B cell (primary cell): Measurements from ENCODE around the gene ELL3. TPM values are rescaled to one million over a fixed set of nuclear protein-coding genes. Genes with fewer than 3 reads are reported as not detected.

Source experiments
- ATAC-seq: fragments of 200-7000 bp; cut with Tn5 transposase; one replicate; pipeline ENCODE4 v1.10.0; 2021; ENCODE audit warnings: low read depth, mild to moderate bottlenecking, moderate number of reproducible peaks, moderate library complexity
- CTCF ChIA-PET: fragments of 350-600 bp; sonication (Branson Sonifier 250); formaldehyde crosslinking; loops from one replicate; lab custom pipeline; 2021; ENCODE audit warnings: antibody characterized with exemption, inconsistent platforms; lab: Charles Lee
- POLR2A ChIA-PET: fragments of 350-600 bp; sonication (Branson Sonifier 250); formaldehyde crosslinking; loops from one replicate; lab custom pipeline; 2021; ENCODE audit warnings: antibody characterized with exemption; lab: Charles Lee
- DNase-seq: peaks from one replicate; pipeline ENCODE4 v3.0.0; 2013
- H2AFZ ChIP-seq: 2 replicates; pipeline ENCODE4 v1.6.1; 2012; ENCODE audit warnings: mild to moderate bottlenecking, low read depth, low read length; ENCODE audit not compliant: insufficient read depth, poor library complexity, severe bottlenecking
- H3K27ac ChIP-seq, 2 donors: 1 replicate in 1 of 2; 2 replicates in 1 of 2; pipeline ENCODE4 v1.5.1; 2012 to 2013; ENCODE audit warnings: low read length in 2 of 2, mild to moderate bottlenecking in 2 of 2, moderate library complexity in 1 of 2
- H3K27me3 ChIP-seq, 4 experiments: fragments of 200-600 bp in 1 of 4; sonication (generic) in 1 of 4; replicated peaks in 1 of 4; 1 replicate in 2 of 4; 2 replicates in 2 of 4; pipeline versions ENCODE4 v1.6.1 to v1.7.0; 2013 to 2016; ENCODE audit warnings: low read length in 3 of 4, mild to moderate bottlenecking in 2 of 4, mixed read lengths in 1 of 4, moderate library complexity in 1 of 4; ENCODE audit not compliant: insufficient read depth in 4 of 4, control insufficient read depth in 3 of 4; ENCODE audit errors: control extremely low read depth in 1 of 4
- H3K36me3 ChIP-seq, 2 experiments: replicated peaks in 1 of 2; 1 replicate in 1 of 2; 2 replicates in 1 of 2; pipeline versions ENCODE4 v1.6.1 to v1.7.1; 2013; ENCODE audit warnings: low read length in 1 of 2; ENCODE audit not compliant: insufficient read depth in 2 of 2, control insufficient read depth in 1 of 2; ENCODE audit errors: control extremely low read depth in 1 of 2, extremely low read depth in 1 of 2
- H3K4me1 ChIP-seq, 2 donors: fragments of 200-600 bp in 1 of 2; sonication (generic) in 1 of 2; 1 replicate in 1 of 2; 2 replicates in 1 of 2; pipeline versions ENCODE4 v1.5.1 to v1.6.1; 2013 to 2017; ENCODE audit warnings: low read length in 2 of 2; ENCODE audit not compliant: control insufficient read depth in 2 of 2, insufficient read depth in 2 of 2
- H3K4me2 ChIP-seq: replicated peaks from 2 replicates; pipeline ENCODE3; 2012; ENCODE audit warnings: mild to moderate bottlenecking, low read depth, low read length; ENCODE audit not compliant: poor library complexity, severe bottlenecking
- H3K4me3 ChIP-seq, 5 experiments: fragments of 200-600 bp in 1 of 5; sonication (generic) in 1 of 5; 1 replicate in 3 of 5; 2 replicates in 2 of 5; pipeline versions ENCODE4 v1.5.1 to v1.7.0; 2011 to 2016; ENCODE audit warnings: low read length in 4 of 5, mild to moderate bottlenecking in 4 of 5, low read depth in 2 of 5, control low read depth in 1 of 5, moderate library complexity in 1 of 5; ENCODE audit not compliant: insufficient read depth in 1 of 5; ENCODE audit errors: control extremely low read depth in 1 of 5, extremely low read depth in 1 of 5
- H3K79me2 ChIP-seq: fragments of 200-600 bp; sonication (generic); one replicate; pipeline ENCODE4 v1.6.0; 2016; ENCODE audit warnings: low read length; ENCODE audit not compliant: control insufficient read depth, insufficient read depth
- H3K9ac ChIP-seq: fragments of 200-600 bp; sonication (generic); 2 replicates; pipeline ENCODE4 v1.6.1; 2017; ENCODE audit warnings: mild to moderate bottlenecking, low read length, moderate library complexity
- H3K9me3 ChIP-seq, 3 donors: one replicate each; pipeline versions ENCODE4 v1.6.1 to v1.7.1; 2013; ENCODE audit warnings: low read length in 2 of 3; ENCODE audit not compliant: control insufficient read depth in 2 of 3, insufficient read depth in 1 of 3; ENCODE audit errors: control extremely low read depth in 1 of 3
- H4K20me1 ChIP-seq: 2 replicates; pipeline ENCODE4 v1.6.0; 2012; ENCODE audit warnings: mild to moderate bottlenecking, low read length; ENCODE audit not compliant: insufficient read depth, control insufficient read depth, poor library complexity, severe bottlenecking
- H3K27ac Mint-ChIP-seq: one replicate; pipeline ENCODE4 v1.8.0; 2021; ENCODE audit warnings: mixed read lengths
- H3K27me3 Mint-ChIP-seq: one replicate; pipeline ENCODE4 v1.8.0; 2021; ENCODE audit warnings: mixed read lengths
- H3K4me1 Mint-ChIP-seq: one replicate; pipeline ENCODE4 v1.8.0; 2021; ENCODE audit warnings: mixed read lengths
- H3K4me3 Mint-ChIP-seq: one replicate; pipeline ENCODE4 v1.8.0; 2021; ENCODE audit warnings: mixed read lengths
- H3K9me3 Mint-ChIP-seq: one replicate; pipeline ENCODE4 v1.8.0; 2022; ENCODE audit warnings: mixed read lengths; ENCODE audit not compliant: insufficient read depth
- EZH2 ChIP-seq: IDR thresholded peaks from 2 replicates; pipeline ENCODE4 v1.6.1; 2012; ENCODE audit warnings: borderline replicate concordance, low read depth, mild to moderate bottlenecking, moderate library complexity, low read length; ENCODE audit not compliant: insufficient read depth, poor library complexity, severe bottlenecking
- WGBS: methylation state at CpG from one replicate; pipeline ENCODE4 v1.1.5; 2013; ENCODE audit warnings: missing lambda C conversion rate; ENCODE audit not compliant: insufficient coverage; 5-methylcytosine and 5-hydroxymethylcytosine counted together
- intact Hi-C: fragments of 100-400 bp; cut with micrococcal nuclease; formaldehyde crosslinking; loops from one replicate; pipeline ENCODE4 v1.10.0; 2022
- polyA plus RNA-seq: library from polyadenylated mRNA; depleted of rRNA; stranded (reverse); fragments of >200 nt; gene quantifications from 2 replicates; pipeline ENCODE4 v1.2.3, GENCODE V29; 2012
- total RNA-seq, 2 donors: library from RNA; stranded (reverse); fragments of 120-200 nt in 1 of 2; gene quantifications; 1 replicate in 1 of 2; 2 replicates in 1 of 2; pipeline versions ENCODE4 v1.2.3 to v1.2.4, GENCODE V29; 2013 to 2022
- TF ChIP-seq, protein P1 (sequence below): fragments of 200-600 bp; IDR thresholded peaks from one replicate; pipeline ENCODE4 v1.8.0; 2022; ENCODE audit warnings: antibody characterized with exemption, mild to moderate bottlenecking

ELL3 gene
- total and polyA plus RNA-seq, 2 donors (not counting 1 experiment from before 2014, with no cell fraction given) = 22.0 to 88.8 TPM

DNA sequence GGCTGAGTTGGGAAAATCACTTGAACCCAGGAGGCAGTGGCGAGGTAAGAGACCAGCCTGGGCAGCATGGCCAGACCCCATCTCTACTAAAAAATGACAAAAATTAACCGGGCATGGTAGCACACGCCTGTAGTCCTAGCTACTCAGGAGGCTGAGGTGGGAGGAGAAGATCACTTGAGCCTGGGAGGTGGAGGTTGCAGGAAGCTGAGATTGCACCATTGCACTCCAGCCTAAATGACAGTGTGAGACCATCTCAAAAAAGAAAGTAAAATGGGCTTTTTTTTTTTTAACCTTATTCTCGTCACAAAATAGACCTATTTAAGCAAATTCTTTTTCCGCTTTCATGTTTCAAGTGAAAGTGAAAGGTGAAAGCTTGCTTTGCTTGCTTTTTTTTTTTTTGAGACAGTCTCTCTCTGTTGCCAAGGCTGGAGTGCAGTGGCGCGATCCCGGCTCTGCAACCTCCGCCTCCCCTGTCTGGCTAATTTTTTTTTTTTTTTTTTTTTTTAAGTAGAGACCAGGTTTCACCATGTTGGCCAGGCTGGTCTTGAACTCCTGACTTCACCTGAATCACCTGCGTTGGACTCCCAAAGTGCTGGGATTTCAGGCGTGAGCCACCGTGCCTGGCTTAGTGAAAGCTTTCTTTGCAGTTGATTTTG lies 26.9 kb downstream of the ELL3 start:
- peaks cover 3 to 20% of the 10 kb centered on the region in 2 experiments for H3K36me3 ChIP-seq
- DNase-seq (peak; percentile 86), ATAC-seq (peak; percentile 40)
- Mint-ChIP-seq H3K4me1 (peaks cover 56% of the 10 kb centered on the region), H3K27ac (peak overlapping the region; percentile 90), H3K9me3 (no peaks in the 10 kb centered on the region), H3K27me3 (no peaks in the 10 kb centered on the region), H3K4me3 (peak overlapping the region; percentile 80)
- ChIA-PET POLR2A (interaction anchor here (0.6 to 2.3 kb wide), 7 partner anchors 27 to 656 kb away, joined by 3 to 17 read pairs (median 7); partner anchors contain the start of gene ELL3), CTCF (interaction anchor here (0.6 to 2.7 kb wide), 5 partner anchors 16 to 265 kb away, joined by 3 to 24 read pairs (median 4); partner anchors contain the start of gene ELL3)
- no CpG with 5 or more reads among the region's 12 CpGs for WGBS
- intact Hi-C loops = loop anchor here (1.0 to 5.0 kb wide), 5 partner anchors 26 to 828 kb away; partner anchors contain the start of genes ELL3, MFAP1, SERF2 and TTBK2
- peak overlapping the region; percentile 58 to 76 for H3K27ac ChIP-seq
- H3K79me2 ChIP-seq = peaks cover 88% of the 10 kb centered on the region
- H4K20me1 ChIP-seq = peaks cover 64% of the 10 kb centered on the region
- no peaks in the 10 kb centered on the region for H3K27me3 ChIP-seq
- H3K9me3 ChIP-seq = no peaks in the 10 kb centered on the region
- TF ChIP-seq, protein P1, sequence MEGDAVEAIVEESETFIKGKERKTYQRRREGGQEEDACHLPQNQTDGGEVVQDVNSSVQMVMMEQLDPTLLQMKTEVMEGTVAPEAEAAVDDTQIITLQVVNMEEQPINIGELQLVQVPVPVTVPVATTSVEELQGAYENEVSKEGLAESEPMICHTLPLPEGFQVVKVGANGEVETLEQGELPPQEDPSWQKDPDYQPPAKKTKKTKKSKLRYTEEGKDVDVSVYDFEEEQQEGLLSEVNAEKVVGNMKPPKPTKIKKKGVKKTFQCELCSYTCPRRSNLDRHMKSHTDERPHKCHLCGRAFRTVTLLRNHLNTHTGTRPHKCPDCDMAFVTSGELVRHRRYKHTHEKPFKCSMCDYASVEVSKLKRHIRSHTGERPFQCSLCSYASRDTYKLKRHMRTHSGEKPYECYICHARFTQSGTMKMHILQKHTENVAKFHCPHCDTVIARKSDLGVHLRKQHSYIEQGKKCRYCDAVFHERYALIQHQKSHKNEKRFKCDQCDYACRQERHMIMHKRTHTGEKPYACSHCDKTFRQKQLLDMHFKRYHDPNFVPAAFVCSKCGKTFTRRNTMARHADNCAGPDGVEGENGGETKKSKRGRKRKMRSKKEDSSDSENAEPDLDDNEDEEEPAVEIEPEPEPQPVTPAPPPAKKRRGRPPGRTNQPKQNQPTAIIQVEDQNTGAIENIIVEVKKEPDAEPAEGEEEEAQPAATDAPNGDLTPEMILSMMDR = no peak
- TF ChIP-seq EZH2 = no peak
- no peak overlapping the region for H2AFZ ChIP-seq
- peak overlapping the region; percentile 72 for H3K4me2 ChIP-seq
- peaks cover 50 to 58% of the 10 kb centered on the region in 2 donors for H3K4me1 ChIP-seq
- peak overlapping the region in 4 of 5 experiments; percentile 16 to 57 (median 39) for H3K4me3 ChIP-seq
- H3K9ac ChIP-seq = peak overlapping the region; percentile 48

DNA sequence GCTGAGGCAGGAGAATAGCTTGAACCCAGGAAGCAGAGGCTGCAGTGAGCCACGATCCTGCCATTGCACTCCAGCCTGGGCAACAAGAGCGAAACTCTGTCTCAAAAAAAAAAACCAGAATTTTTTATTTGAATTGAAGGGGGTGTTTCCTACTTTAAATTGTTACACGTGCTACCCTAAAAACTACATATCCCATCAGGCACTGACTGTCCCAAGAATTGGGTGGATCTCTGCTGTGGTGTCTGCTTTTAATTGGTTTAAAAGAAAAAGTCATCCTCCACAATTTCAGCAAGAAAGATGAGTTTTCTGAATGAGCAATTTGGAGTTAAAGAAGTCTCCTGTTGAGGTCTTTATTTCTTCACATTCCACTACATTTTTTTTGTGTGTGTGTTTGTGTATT lies 28.4 kb downstream of the ELL3 start:
- no peak for ATAC-seq
- intact Hi-C loops = loop anchor here (5.0 kb wide), 2 partner anchors 59 to 826 kb away; partner anchors contain the start of gene TTBK2
- peaks cover 1 to 6% of the 10 kb centered on the region in 2 experiments for H3K36me3 ChIP-seq

More for the DNA sequence above, 28.4 kb downstream of the ELL3 start:
- WGBS = 80% methylated on average over 1 of the region's 3 CpGs
- Histone ChIP-seq H3K4me2 (peak overlapping the region; percentile 28), H3K4me3 (no peak overlapping the region), H3K27me3 (no peaks in the 10 kb centered on the region), H4K20me1 (peaks cover 49% of the 10 kb centered on the region), H3K9me3 (no peaks in the 10 kb centered on the region), H2AFZ (no peak overlapping the region), H3K79me2 (peaks cover 74% of the 10 kb centered on the region), H3K9ac (no peak overlapping the region), H3K4me1 (peaks cover 53 to 62% of the 10 kb centered on the region in 2 donors), H3K27ac (peak overlapping the region in 1 of 2 donors; percentile 26)
- peaks cover 64% of the 10 kb centered on the region for H3K4me1 Mint-ChIP-seq
- H3K27ac Mint-ChIP-seq = no peak overlapping the region
- peak overlapping the region; percentile 55 for H3K4me3 Mint-ChIP-seq
- H3K9me3 Mint-ChIP-seq = no peaks in the 10 kb centered on the region
- ChIA-PET CTCF (no interaction called here), POLR2A (interaction anchor here (0.7 to 2.3 kb wide), 2 partner anchors 20 to 28 kb away, joined by 4 to 17 read pairs; partner anchors contain the start of gene ELL3)
- TF ChIP-seq, protein P1 = no peak
- no peak for TF ChIP-seq EZH2
- peak; percentile 36 for DNase-seq
- H3K27me3 Mint-ChIP-seq = no peaks in the 10 kb centered on the region
